Neuronal stem cell (in vitro differentiated cells): ENCODE measurements around the gene NCKIPSD. TPM values are rescaled to one million over a fixed set of nuclear protein-coding genes. Genes with fewer than 3 reads are reported as not detected.
"Not testable (repeated sequence)": the region's sequence is repeated elsewhere in the genome, so short reads cannot be mapped to it uniquely, and the experiment has no call there.

ENCODE experiments used
- DNase-seq: peaks from one replicate; pipeline ENCODE4 v3.0.0-alpha.2; 2013; ENCODE audit warnings: low spot score
- H2AFZ ChIP-seq: one replicate; pipeline ENCODE4 v1.6.1; 2013; ENCODE audit warnings: mild to moderate bottlenecking, low read length, inconsistent platforms
- H2AK5ac ChIP-seq: 2 replicates; pipeline ENCODE4 v1.6.1; 2013; ENCODE audit warnings: low read depth, mild to moderate bottlenecking, inconsistent platforms, low read length, moderate library complexity, mixed read lengths
- H2BK120ac ChIP-seq: 2 replicates; pipeline ENCODE4 v1.6.1; 2013; ENCODE audit warnings: low read depth, mild to moderate bottlenecking, inconsistent platforms, low read length, moderate library complexity, mixed read lengths
- H2BK12ac ChIP-seq: one replicate; pipeline ENCODE4 v1.6.1; 2013; ENCODE audit warnings: low read length, inconsistent platforms
- H2BK15ac ChIP-seq: 2 replicates; pipeline ENCODE4 v1.6.1; 2013; ENCODE audit warnings: mild to moderate bottlenecking, low read length, inconsistent platforms, mixed read lengths
- H2BK5ac ChIP-seq: one replicate; pipeline ENCODE4 v1.6.1; 2013; ENCODE audit warnings: inconsistent platforms, mild to moderate bottlenecking, low read length, moderate library complexity
- H3K14ac ChIP-seq: one replicate; pipeline ENCODE4 v1.6.1; 2013; ENCODE audit warnings: low read length, inconsistent platforms
- H3K18ac ChIP-seq: 2 replicates; pipeline ENCODE4 v1.6.1; 2013; ENCODE audit warnings: low read length, inconsistent platforms
- H3K23ac ChIP-seq: 2 replicates; pipeline ENCODE4 v1.6.1; 2013; ENCODE audit warnings: low read depth, mild to moderate bottlenecking, mixed read lengths, low read length, inconsistent platforms; ENCODE audit not compliant: poor library complexity
- H3K27ac ChIP-seq: replicated peaks from 3 replicates; pipeline ENCODE4 v1.5.1; 2013; ENCODE audit warnings: low read length, inconsistent platforms
- H3K27me3 ChIP-seq, 3 experiments: 2 replicates each; pipeline ENCODE4 v1.6.1; 2013; ENCODE audit warnings: low read length in 3 of 3, mild to moderate bottlenecking in 2 of 3, inconsistent platforms in 1 of 3, low read depth in 1 of 3, mixed read lengths in 1 of 3, moderate library complexity in 1 of 3; ENCODE audit not compliant: control insufficient read depth in 3 of 3, insufficient read depth in 3 of 3
- H3K36me3 ChIP-seq, 2 donors: replicated peaks in 1 of 2; 2 replicates each; pipeline ENCODE4 v1.6.1; 2013; ENCODE audit warnings: low read length in 2 of 2; ENCODE audit not compliant: control insufficient read depth in 2 of 2, insufficient read depth in 2 of 2
- H3K4ac ChIP-seq: 2 replicates; pipeline ENCODE4 v1.6.1; 2013; ENCODE audit warnings: inconsistent platforms, mild to moderate bottlenecking, low read length, moderate library complexity
- H3K4me1 ChIP-seq, 2 donors: 1 replicate in 1 of 2; 2 replicates in 1 of 2; pipeline ENCODE4 v1.6.1; 2013; ENCODE audit warnings: low read length in 2 of 2, low read depth in 1 of 2; ENCODE audit not compliant: control insufficient read depth in 2 of 2, insufficient read depth in 1 of 2
- H3K4me2 ChIP-seq: one replicate; pipeline ENCODE4 v1.6.1; 2013; ENCODE audit warnings: mild to moderate bottlenecking, low read length, inconsistent platforms; ENCODE audit not compliant: insufficient read depth, poor library complexity, severe bottlenecking
- H3K4me3 ChIP-seq, 2 donors: 2 replicates each; pipeline ENCODE4 v1.5.1; 2013; ENCODE audit warnings: low read length in 2 of 2, mild to moderate bottlenecking in 2 of 2, inconsistent platforms in 1 of 2, moderate library complexity in 1 of 2
- H3K79me1 ChIP-seq: one replicate; pipeline ENCODE4 v1.6.1; 2013; ENCODE audit warnings: low read depth, mild to moderate bottlenecking, inconsistent platforms, low read length, moderate library complexity
- H3K9ac ChIP-seq: one replicate; pipeline ENCODE4 v1.6.1; 2013; ENCODE audit warnings: mild to moderate bottlenecking, low read depth, low read length, inconsistent platforms; ENCODE audit not compliant: poor library complexity
- H3K9me3 ChIP-seq, 2 donors: replicated peaks in 1 of 2; 2 replicates each; pipeline versions ENCODE3 to v1.6.1; 2013; ENCODE audit warnings: low read length in 2 of 2, mild to moderate bottlenecking in 2 of 2, inconsistent platforms in 1 of 2, low read depth in 1 of 2, mixed read lengths in 1 of 2, moderate library complexity in 1 of 2; ENCODE audit not compliant: control insufficient read depth in 2 of 2, insufficient read depth in 1 of 2
- H4K8ac ChIP-seq: one replicate; pipeline ENCODE4 v1.6.1; 2013; ENCODE audit warnings: low read depth, mild to moderate bottlenecking, inconsistent platforms, low read length, moderate library complexity
- H4K91ac ChIP-seq: one replicate; pipeline ENCODE4 v1.6.1; 2013; ENCODE audit warnings: low read length, low read depth, mild to moderate bottlenecking, inconsistent platforms; ENCODE audit not compliant: poor library complexity
- WGBS, 2 donors: extraction: QIAGEN DNeasy Blood & Tissue Kit; methylation state at CpG; one replicate each; pipeline ENCODE4 v1.1.7; 2013; ENCODE audit warnings: missing lambda C conversion rate in 2 of 2, mixed read lengths in 1 of 2; ENCODE audit not compliant: insufficient read length in 2 of 2, insufficient replicate concordance in 1 of 2; ENCODE audit errors: extremely low coverage in 2 of 2; 5-methylcytosine and 5-hydroxymethylcytosine counted together
- polyA plus RNA-seq, 2 experiments: library from polyadenylated mRNA; stranded (reverse); fragments of 200-250 nt; gene quantifications; one replicate each; pipeline ENCODE4 v1.2.3, GENCODE V29; 2013

NCKIPSD gene
- 17.6 TPM for polyA plus RNA-seq (2013, experiment 1 of 2)
- 17.5 TPM for polyA plus RNA-seq (2013, experiment 2 of 2)

DNA sequence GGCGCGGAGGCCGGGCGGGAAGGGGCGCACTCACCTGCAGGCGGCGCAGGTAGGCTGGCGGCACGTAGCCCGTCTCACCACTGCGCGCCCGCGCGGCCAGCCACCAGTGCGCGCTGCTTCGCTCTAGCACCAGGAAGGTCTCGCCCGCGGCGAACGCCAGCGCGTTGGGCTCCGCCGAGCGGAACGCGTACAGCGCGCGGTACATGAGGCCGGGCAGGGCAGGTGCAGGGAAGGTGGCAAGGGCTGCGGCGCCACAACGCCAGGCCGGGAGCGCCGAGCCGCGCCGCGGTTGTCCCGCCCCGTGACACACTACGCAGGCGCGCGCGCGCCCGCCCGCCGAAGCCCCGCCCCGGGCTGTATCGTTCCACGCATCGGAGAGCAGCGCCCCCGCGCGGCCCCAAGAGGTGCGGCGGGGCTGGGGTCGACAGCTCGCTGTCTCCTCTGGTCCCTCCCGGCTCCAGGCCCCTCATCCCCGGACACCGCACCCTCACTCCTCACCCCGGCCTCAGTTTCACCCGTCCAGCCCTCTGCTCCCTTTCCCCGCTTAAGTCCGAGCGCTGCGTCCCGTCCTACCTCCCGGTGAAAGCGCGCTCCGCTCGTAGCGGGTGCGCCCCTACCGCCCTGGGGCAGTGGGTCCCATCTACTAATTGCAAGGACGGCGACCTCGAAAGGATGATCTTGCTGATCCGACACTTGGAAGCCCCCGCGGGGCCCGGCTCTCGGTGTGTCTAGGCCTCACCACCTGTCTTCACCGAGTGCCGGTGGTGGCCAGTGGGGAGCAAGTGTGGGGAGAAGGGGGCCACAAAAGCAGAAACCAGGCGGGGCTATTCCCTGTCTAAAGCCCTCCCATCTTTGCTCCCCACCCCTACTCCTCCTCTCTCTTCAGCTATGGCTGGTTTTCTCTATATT, at the start of gene NCKIPSD:
Gene NCKIPSD (minus strand): TSS at position 313 of the 909 bp plus-strand sequence. CDS start 108 bp downstream, at position 205.
- H2BK120ac ChIP-seq = no peak within 1 kb of the TSS
- peak within 1 kb of the TSS; percentile 81 for H3K27ac ChIP-seq
- H3K9ac ChIP-seq = peak within 1 kb of the TSS; percentile 100
- H4K91ac ChIP-seq = no peak within 1 kb of the TSS
- H2BK5ac ChIP-seq = peak within 1 kb of the TSS; percentile 66
- H3K18ac ChIP-seq = peak within 1 kb of the TSS; percentile 100
- no peak within 1 kb of the TSS for H4K8ac ChIP-seq
- no peak within 1 kb of the TSS for H3K14ac ChIP-seq
- H2BK12ac ChIP-seq = peak within 1 kb of the TSS; percentile 92
- H3K79me1 ChIP-seq = no peaks in the 10 kb centered on the region
- H2AK5ac ChIP-seq = peak within 1 kb of the TSS; percentile 85
- DNase-seq = peak; percentile 92
- peak within 1 kb of the TSS; percentile 4 for H2BK15ac ChIP-seq
- H3K4me3 ChIP-seq = peak within 1 kb of the TSS; percentile 100
- peaks cover 45 to 68% of the 10 kb centered on the region in 2 donors for H3K36me3 ChIP-seq
- peak within 1 kb of the TSS; percentile 100 for H2AFZ ChIP-seq
- peak within 1 kb of the TSS; percentile 80 for H3K4me2 ChIP-seq
- H3K4ac ChIP-seq = no peak within 1 kb of the TSS
- peak within 1 kb of the TSS; percentile 96 for H3K23ac ChIP-seq
- peaks cover 4 to 9% of the 10 kb centered on the region in 2 donors for H3K4me1 ChIP-seq
- no CpG with 5 or more reads among the region's 97 CpGs for WGBS, 2 donors
- H3K9me3 ChIP-seq = no peaks in the 10 kb centered on the region
- no peaks in the 10 kb centered on the region for H3K27me3 ChIP-seq

DNA sequence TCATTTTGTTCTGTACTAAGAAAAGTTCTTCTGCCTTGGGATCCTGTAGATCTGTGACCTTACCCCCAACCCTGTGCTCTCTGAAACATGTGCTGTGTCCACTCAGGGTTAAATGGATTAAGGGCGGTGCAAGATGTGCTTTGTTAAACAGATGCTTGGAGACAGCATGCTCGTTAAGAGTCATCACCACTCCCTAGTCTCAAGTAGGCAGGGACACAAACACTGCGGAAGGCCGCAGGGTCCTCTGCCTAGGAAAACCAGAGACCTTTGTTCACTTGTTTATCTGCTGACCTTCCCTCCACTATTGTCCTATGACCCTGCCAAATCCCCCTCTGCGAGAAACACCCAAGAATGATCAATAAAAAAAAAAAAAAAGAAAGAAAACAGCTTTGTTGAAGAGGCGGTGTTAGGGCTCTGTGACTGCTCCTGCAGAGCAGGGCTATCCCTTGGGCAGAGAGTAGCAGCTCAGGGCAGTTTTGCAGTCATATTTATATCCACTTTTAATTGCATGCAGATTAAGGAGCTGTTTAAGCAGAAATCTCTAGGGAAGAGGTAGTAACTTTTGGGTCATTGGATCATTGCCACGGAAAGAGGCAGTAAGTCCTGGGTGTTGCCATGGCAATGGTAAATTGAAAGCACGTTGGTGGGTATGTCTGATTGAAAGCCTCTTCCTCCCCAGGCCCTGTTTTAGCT, 49.5 kb upstream of the NCKIPSD start:
- H2BK12ac ChIP-seq, H3K27me3 ChIP-seq, H3K18ac ChIP-seq, H3K9ac ChIP-seq, H3K36me3 ChIP-seq, H2AK5ac ChIP-seq, H3K79me1 ChIP-seq, H2BK15ac ChIP-seq, H3K4me1 ChIP-seq, H2BK5ac ChIP-seq, H4K91ac ChIP-seq, H2BK120ac ChIP-seq, H3K4me2 ChIP-seq, H3K9me3 ChIP-seq, H3K23ac ChIP-seq, H3K4ac ChIP-seq, DNase-seq, H3K14ac ChIP-seq, H4K8ac ChIP-seq: not testable (repeated sequence)
- WGBS, 2 donors = no CpG with 5 or more reads among the region's 8 CpGs
- Histone ChIP-seq H3K27ac (peak overlapping the region; percentile 49), H3K4me3 (peak overlapping the region in 1 of 2 donors; percentile 20), H2AFZ (peak overlapping the region; percentile 62)

DNA sequence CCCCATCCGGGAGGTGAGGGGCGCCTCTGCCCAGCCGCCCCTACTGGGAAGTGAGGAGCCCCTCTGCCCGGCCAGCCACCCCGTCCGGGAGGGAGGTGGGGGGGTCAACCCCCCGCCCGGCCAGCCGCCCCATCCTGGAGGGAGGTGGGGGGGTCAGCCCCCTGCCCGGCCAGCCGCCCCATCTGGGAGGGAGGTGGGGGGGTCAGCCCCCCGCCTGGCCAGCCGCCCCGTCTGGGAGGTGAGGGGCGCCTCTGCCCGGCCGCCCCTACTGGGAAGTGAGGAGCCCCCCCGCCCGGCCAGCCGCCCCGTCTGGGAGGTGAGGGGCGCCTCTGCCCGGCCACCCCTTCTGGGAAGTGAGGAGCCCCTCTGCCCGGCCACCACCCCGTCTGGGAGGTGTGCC, 48.8 kb upstream of the NCKIPSD start:
- H2AK5ac ChIP-seq, H3K4me3 ChIP-seq, H3K4ac ChIP-seq, H3K27ac ChIP-seq, H4K91ac ChIP-seq, H3K9ac ChIP-seq, H4K8ac ChIP-seq, H2AFZ ChIP-seq, DNase-seq, H3K4me2 ChIP-seq, H3K79me1 ChIP-seq, H3K14ac ChIP-seq, H3K23ac ChIP-seq, H2BK15ac ChIP-seq, H3K36me3 ChIP-seq, H2BK12ac ChIP-seq, H2BK120ac ChIP-seq, H3K18ac ChIP-seq, H3K27me3 ChIP-seq, H3K9me3 ChIP-seq, H3K4me1 ChIP-seq, H2BK5ac ChIP-seq: not testable (repeated sequence)
- WGBS, 2 donors = no CpG with 5 or more reads among the region's 25 CpGs
